CD4-positive, CD25-positive, alpha-beta regulatory T cell (primary cell): ENCODE measurements around the gene HLA-DOB. TPM values are rescaled to one million over a fixed set of nuclear protein-coding genes. Genes with fewer than 3 reads are reported as not detected.

Source experiments
- polyA plus RNA-seq, 4 donors: library from polyadenylated mRNA; unstranded; fragments of 300-500 nt; fragmentation: Illumina TruSeq; gene quantifications; one replicate each; pipeline ENCODE4 v1.2.3, GENCODE V29; 2021
- total RNA-seq: library from RNA; stranded (reverse); gene quantifications from one replicate; pipeline ENCODE4 v1.2.3, GENCODE V29; 2022

The HLA-DOB gene
- total and polyA plus RNA-seq, 5 donors from 2014 or later = 0.31 to 6.8 (median 2.7) TPM

Other genes with a start within 250 kb of the HLA-DOB start
- 186 TPM for gene HLA-DRB1, start 227.2 kb downstream of the HLA-DOB start, total RNA-seq
- gene HLA-DRB1, start 227.2 kb downstream of the HLA-DOB start, polyA plus RNA-seq = 100 to 1,000 TPM in 3 of 4 donors, 10 to 100 TPM in 1; 95.6 to 306 (median 262) TPM
- gene HLA-DQA1, start 179.6 kb downstream of the HLA-DOB start, total RNA-seq = 20.3 TPM
- 10 to 100 TPM in 3 of 4 donors, 1 to 10 TPM in 1; 4.2 to 86.7 (median 21.8) TPM for gene HLA-DQA1, start 179.6 kb downstream of the HLA-DOB start, polyA plus RNA-seq
- 204 TPM for gene HLA-DQB1, start 150.3 kb downstream of the HLA-DOB start, total RNA-seq
- 100 to 1,000 TPM in 2 of 4 donors, 10 to 100 TPM in 1, 1 to 10 TPM in 1; 6.1 to 234 (median 99.9) TPM for gene HLA-DQB1, start 150.3 kb downstream of the HLA-DOB start, polyA plus RNA-seq
- 0.32 TPM for gene HLA-DQA2, start 75.6 kb downstream of the HLA-DOB start, total RNA-seq
- gene HLA-DQA2, start 75.6 kb downstream of the HLA-DOB start, polyA plus RNA-seq = 1 to 10 TPM in 3 of 4 donors, not detected in 1; 1.5 to 2.8 (median 2.2) TPM
- gene HLA-DQB2, start 53.5 kb downstream of the HLA-DOB start, total RNA-seq = 5.4 TPM
- 1 to 10 TPM in 2 of 4 donors, not detected in 2; 3.7 to 3.8 TPM for gene HLA-DQB2, start 53.5 kb downstream of the HLA-DOB start, polyA plus RNA-seq
- gene TAP2, start 21.7 kb upstream of the HLA-DOB start, total RNA-seq = 165 TPM
- 10 to 100 TPM in 3 of 4 donors, 1 to 10 TPM in 1; 7.2 to 56.3 (median 31.9) TPM for gene TAP2, start 21.7 kb upstream of the HLA-DOB start, polyA plus RNA-seq
- gene PSMB8, start 27.0 kb upstream of the HLA-DOB start, total RNA-seq = 185 TPM
- gene PSMB8, start 27.0 kb upstream of the HLA-DOB start, polyA plus RNA-seq = 100 to 1,000 TPM; 462 to 803 (median 547) TPM
- 220 TPM for gene TAP1, start 36.7 kb upstream of the HLA-DOB start, total RNA-seq
- 100 to 1,000 TPM; 386 to 477 (median 440) TPM for gene TAP1, start 36.7 kb upstream of the HLA-DOB start, polyA plus RNA-seq
- 148 TPM for gene PSMB9, start 37.2 kb upstream of the HLA-DOB start, total RNA-seq
- gene PSMB9, start 37.2 kb upstream of the HLA-DOB start, polyA plus RNA-seq = 100 to 1,000 TPM; 503 to 896 (median 615) TPM
- gene HLA-DMB, start 124.0 kb upstream of the HLA-DOB start, total RNA-seq = 17.6 TPM
- gene HLA-DMB, start 124.0 kb upstream of the HLA-DOB start, polyA plus RNA-seq = 10 to 100 TPM; 12.8 to 44.2 (median 32.4) TPM
- gene HLA-DMA, start 136.1 kb upstream of the HLA-DOB start, total RNA-seq = 53.1 TPM
- gene HLA-DMA, start 136.1 kb upstream of the HLA-DOB start, polyA plus RNA-seq = 10 to 100 TPM; 32.3 to 89.3 (median 70.1) TPM
- gene BRD2, start 151.6 kb upstream of the HLA-DOB start, total RNA-seq = 425 TPM
- gene BRD2, start 151.6 kb upstream of the HLA-DOB start, polyA plus RNA-seq = 10 to 100 TPM; 43.9 to 58.7 (median 53.8) TPM
- gene HLA-DOA, start 192.6 kb upstream of the HLA-DOB start, total RNA-seq = 14.0 TPM
- gene HLA-DOA, start 192.6 kb upstream of the HLA-DOB start, polyA plus RNA-seq = 10 to 100 TPM in 1 of 4 donors, 1 to 10 TPM in 3; 7.0 to 14.9 (median 8.9) TPM